Measurements from ENCODE around the gene PIP5KL1.
A peak's percentile ranks its signal among the peaks of the same experiment; 100 is the strongest.

- TF ChIP-seq CTCF (IDR thresholded peaks at IDR 0.05; ENCODE audit: extremely low read depth in 1 of 2, insufficient read depth in 1 of 2, low read depth in 1 of 2, low read length in 2 of 2) (peak; percentile 94 to 95), POLR2AphosphoS5 (IDR thresholded peaks at IDR 0.05; ENCODE audit: insufficient read depth, low read depth, low read length) (no peak), JUN (IDR thresholded peaks at IDR 0.05; ENCODE audit: borderline replicate concordance, insufficient read depth, insufficient read length, low read depth) (no peak), MAX (IDR thresholded peaks at IDR 0.05; ENCODE audit: insufficient read depth, insufficient read length) (no peak), MYC (IDR thresholded peaks at IDR 0.05; ENCODE audit: low read depth, low read length) (no peak), POLR2A (IDR thresholded peaks at IDR 0.05; ENCODE audit: low read depth, low read length) (no peak), EZH2 (IDR thresholded peaks at IDR 0.05; ENCODE audit: borderline replicate concordance, low read depth, low read length, severe bottlenecking) (no peak), GATA2 (IDR thresholded peaks at IDR 0.05; ENCODE audit: insufficient read depth, insufficient read length, low read depth, low read length) (no peak), FOS (IDR thresholded peaks at IDR 0.05; ENCODE audit: borderline replicate concordance, insufficient read depth, low read length) (no peak)
These were observed 8.9 kb downstream of the PIP5KL1 start for GRCh38 chr9:127921557-127922120.

Measured in endothelial cell of umbilical vein (primary cell).